HepG2 (cell line): ENCODE results near the gene POLR1G. TPM values are rescaled to one million over a fixed set of nuclear protein-coding genes. Genes with fewer than 3 reads are reported as not detected.
A peak's percentile ranks its signal among the peaks of the same experiment; 100 is the strongest.

Source experiments
- ASH2L ChIP-seq: fragments of 300-600, 200-600 bp; sonication (generic); IDR thresholded peaks from 2 replicates; pipeline ENCODE4 v1.7.0; 2017; ENCODE audit warnings: low read depth, mild to moderate bottlenecking, moderate library complexity, mixed read lengths, low read length; ENCODE audit not compliant: insufficient read length
- ATF7-NPFF ChIP-seq: sonication (generic); formaldehyde crosslinking; IDR thresholded peaks from 2 replicates; pipeline ENCODE4 v1.8.1; 2023; ENCODE audit warnings: mild to moderate bottlenecking, low read depth, missing genetic modification reagents, moderate library complexity
- DZIP1 ChIP-seq: sonication (generic); formaldehyde crosslinking; IDR thresholded peaks from 2 replicates; pipeline ENCODE4 v1.5.0; 2020; ENCODE audit warnings: mild to moderate bottlenecking, missing genetic modification reagents
- ELF1 ChIP-seq: sonication (generic); formaldehyde crosslinking; IDR thresholded peaks from 2 replicates; pipeline ENCODE4 v1.4.0; 2020; ENCODE audit warnings: missing genetic modification reagents
- FOXK2 ChIP-seq: fragments of 450-650 bp; IDR thresholded peaks from 2 replicates; pipeline ENCODE4 v1.6.1; 2016
- GATAD2A ChIP-seq: IDR thresholded peaks from 2 replicates; pipeline ENCODE4 v1.6.1; 2016
- HBP1 ChIP-seq: IDR thresholded peaks from 2 replicates; pipeline ENCODE4 v1.6.1; 2016; ENCODE audit warnings: low read depth, control low read depth
- HDAC2 ChIP-seq: sonication (generic); formaldehyde crosslinking; IDR thresholded peaks from 2 replicates; pipeline ENCODE4 v1.4.0; 2020; ENCODE audit warnings: missing genetic modification reagents
- HMG20A ChIP-seq: IDR thresholded peaks from 2 replicates; pipeline ENCODE4 v1.6.1; 2016; ENCODE audit warnings: borderline replicate concordance
- MXI1 ChIP-seq: IDR thresholded peaks from 3 replicates; pipeline ENCODE4 v1.6.1; 2012; ENCODE audit warnings: low read depth, low read length, inconsistent platforms, borderline replicate concordance
- PITX1 ChIP-seq: sonication (generic); formaldehyde crosslinking; IDR thresholded peaks from 2 replicates; pipeline ENCODE4 v1.5.1; 2020; ENCODE audit warnings: mild to moderate bottlenecking, missing genetic modification reagents
- POGZ ChIP-seq: sonication (generic); formaldehyde crosslinking; IDR thresholded peaks from 2 replicates; pipeline ENCODE4 v1.4.0; 2020; ENCODE audit warnings: mild to moderate bottlenecking, missing genetic modification reagents
- PRDM15 ChIP-seq: sonication (generic); formaldehyde crosslinking; IDR thresholded peaks from 2 replicates; pipeline ENCODE4 v1.4.0; 2020; ENCODE audit warnings: missing genetic modification reagents
- RFX5 ChIP-seq: IDR thresholded peaks from 2 replicates; pipeline ENCODE4 v1.6.1; 2011; ENCODE audit warnings: low read depth, low read length, improper control_type of control experiment
- SKI ChIP-seq: fragments of 450-650 bp; IDR thresholded peaks from one replicate; pipeline ENCODE4 v1.6.1; 2018; ENCODE audit warnings: mild to moderate bottlenecking; ENCODE audit not compliant: partially characterized antibody
- SMAD1 ChIP-seq: sonication (generic); formaldehyde crosslinking; IDR thresholded peaks from 2 replicates; pipeline ENCODE4 v1.4.0; 2020; ENCODE audit warnings: missing genetic modification reagents, low read depth, mild to moderate bottlenecking, borderline replicate concordance
- ZFY ChIP-seq: sonication (generic); formaldehyde crosslinking; IDR thresholded peaks from 2 replicates; pipeline ENCODE4 v1.4.0; 2020; ENCODE audit warnings: missing genetic modification reagents
- ZMYM3 ChIP-seq: sonication (generic); formaldehyde crosslinking; IDR thresholded peaks from 2 replicates; pipeline ENCODE4 v1.5.1; 2020; ENCODE audit warnings: mild to moderate bottlenecking, missing genetic modification reagents
- ZNF232 ChIP-seq: sonication (generic); formaldehyde crosslinking; IDR thresholded peaks from 2 replicates; pipeline ENCODE4 v1.4.0; 2020; ENCODE audit warnings: missing genetic modification reagents, borderline replicate concordance
- ZNF605 ChIP-seq: sonication (generic); formaldehyde crosslinking; IDR thresholded peaks from 2 replicates; pipeline ENCODE4 v1.8.0; 2022; ENCODE audit warnings: mild to moderate bottlenecking, missing genetic modification reagents
- ZNF746 ChIP-seq: sonication (generic); formaldehyde crosslinking; IDR thresholded peaks from 2 replicates; pipeline ENCODE4 v1.8.0; 2022; ENCODE audit warnings: mild to moderate bottlenecking, missing genetic modification reagents
- polyA plus RNA-seq, 8 experiments: library from polyadenylated mRNA; depleted of rRNA in 3 of 8; stranded (reverse) in 7 of 8; unstranded in 1 of 8; fragments of >200 nt; fragmentation: Illumina TruSeq in 4 of 8; extraction: Trizol in 4 of 8; gene quantifications; 2 replicates each; pipeline versions ENCODE4 v1.2.1 to v1.2.3, GENCODE V29; 2011 to 2016; ENCODE audit warnings: low read depth in 4 of 8, missing spikeins in 1 of 8, mixed read lengths in 1 of 8; ENCODE audit not compliant: insufficient read depth in 1 of 8
- total RNA-seq, 5 experiments: library from RNA; depleted of rRNA; stranded (reverse); fragments of >200 nt; fragmentation: Illumina TruSeq; extraction: Trizol; gene quantifications; 2 replicates each; pipeline ENCODE4 v1.2.3, GENCODE V29; 2016; ENCODE audit warnings: low read depth in 1 of 5

POLR1G gene
- total and polyA plus RNA-seq, 2 of the 13 experiments (the other 11 are each of a cell fraction or from before 2014, with no cell fraction given) = 3.5 to 20.8 TPM

GRCh38 chr19:45370410-45371204 lies 35.8 kb upstream of the POLR1G start, which contains the start of gene ERCC2 (continued):
- TF ChIP-seq FOXK2 (peak; percentile 91), ATF7-NPFF (no peak), ZNF746 (no peak), POGZ (no peak), ELF1 (CRISPR knock-in tag) (peak; percentile 11; the same call in 1 of the 2 replicates), PRDM15 (CRISPR knock-in tag) (0 out of 2 replicates have a peak, but pooled peaks have one; percentile 37), ZNF605 (CRISPR knock-in tag) (peak; percentile 57; the same call in 1 of the 2 replicates), HDAC2 (CRISPR knock-in tag) (peak; percentile 12; the same call in 1 of the 2 replicates), ZMYM3 (0 out of 2 replicates have a peak, but pooled peaks have one; percentile 50), HBP1 (CRISPR knock-in tag) (no peak), ASH2L (peak; percentile 59), DZIP1 (CRISPR knock-in tag) (no peak), RFX5 (peak; percentile 21; the same call in 1 of the 2 replicates), ZNF232 (CRISPR knock-in tag) (no peak), HMG20A (CRISPR knock-in tag) (no peak), SKI (peak; percentile 61), MXI1 (peak; percentile 18; the same call in 1 of the 3 replicates), PITX1 (CRISPR knock-in tag) (0 out of 2 replicates have a peak, but pooled peaks have one; percentile 26), ZFY (peak; percentile 34; the same call in 1 of the 2 replicates), SMAD1 (CRISPR knock-in tag) (0 out of 2 replicates have a peak, but pooled peaks have one; percentile 38), GATAD2A (CRISPR knock-in tag) (0 out of 2 replicates have a peak, but pooled peaks have one; percentile 40)
